22Rv1 (cell line): Measurements from ENCODE around the gene DDIT4.

Source experiments
- ZFX ChIP-seq: fragments of 450-650 bp; IDR thresholded peaks from 2 replicates; pipeline ENCODE4 v1.6.1; 2017; ENCODE audit warnings: antibody characterized with exemption, borderline replicate concordance
- TF ChIP-seq, protein P1 (sequence below): fragments of 450-650 bp; IDR thresholded peaks from 2 replicates; pipeline ENCODE4 v1.5.1; 2017; ENCODE audit warnings: mild to moderate bottlenecking

- TF ChIP-seq, protein P1, sequence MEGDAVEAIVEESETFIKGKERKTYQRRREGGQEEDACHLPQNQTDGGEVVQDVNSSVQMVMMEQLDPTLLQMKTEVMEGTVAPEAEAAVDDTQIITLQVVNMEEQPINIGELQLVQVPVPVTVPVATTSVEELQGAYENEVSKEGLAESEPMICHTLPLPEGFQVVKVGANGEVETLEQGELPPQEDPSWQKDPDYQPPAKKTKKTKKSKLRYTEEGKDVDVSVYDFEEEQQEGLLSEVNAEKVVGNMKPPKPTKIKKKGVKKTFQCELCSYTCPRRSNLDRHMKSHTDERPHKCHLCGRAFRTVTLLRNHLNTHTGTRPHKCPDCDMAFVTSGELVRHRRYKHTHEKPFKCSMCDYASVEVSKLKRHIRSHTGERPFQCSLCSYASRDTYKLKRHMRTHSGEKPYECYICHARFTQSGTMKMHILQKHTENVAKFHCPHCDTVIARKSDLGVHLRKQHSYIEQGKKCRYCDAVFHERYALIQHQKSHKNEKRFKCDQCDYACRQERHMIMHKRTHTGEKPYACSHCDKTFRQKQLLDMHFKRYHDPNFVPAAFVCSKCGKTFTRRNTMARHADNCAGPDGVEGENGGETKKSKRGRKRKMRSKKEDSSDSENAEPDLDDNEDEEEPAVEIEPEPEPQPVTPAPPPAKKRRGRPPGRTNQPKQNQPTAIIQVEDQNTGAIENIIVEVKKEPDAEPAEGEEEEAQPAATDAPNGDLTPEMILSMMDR: no peak
- no peak for TF ChIP-seq ZFX
These were observed 45.4 kb upstream of the DDIT4 start for GRCh38 chr10:72228318-72228751.
